HG02840 (cell line): ENCODE results near the gene ASAP3.
"Not testable (repeated sequence)": the region's sequence is repeated elsewhere in the genome, so short reads cannot be mapped to it uniquely, and the experiment has no call there.

Source experiments
- ATAC-seq: cut with Tn5 transposase; IDR thresholded peaks from one replicate; pipeline ENCODE4 v1.9.1; 2021; ENCODE audit warnings: mild to moderate bottlenecking, moderate library complexity, moderate number of reproducible peaks; ENCODE audit not compliant: unreplicated experiment, low FRiP score

ASAP3 gene

DNA sequence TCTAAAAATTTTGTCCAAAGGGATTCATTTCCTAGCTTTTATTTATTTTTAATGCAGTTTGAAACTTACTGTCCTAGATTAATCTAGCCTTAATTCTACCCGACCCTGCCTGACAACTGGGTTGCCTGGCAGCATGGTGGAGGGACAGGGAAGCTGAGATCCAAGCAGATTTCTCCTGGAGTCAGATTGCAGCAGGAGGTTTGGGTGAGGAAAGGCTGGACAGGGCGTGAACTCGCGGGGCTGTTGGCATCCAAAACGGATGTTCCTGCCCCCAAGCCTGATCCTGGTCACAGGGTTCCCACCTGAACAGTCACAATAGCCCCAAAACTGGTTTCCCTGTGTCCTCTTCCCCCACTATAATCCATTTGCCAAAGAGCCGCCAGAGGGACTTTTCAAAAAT lies 82.7 kb downstream of the ASAP3 start:
- no peak for ATAC-seq

DNA sequence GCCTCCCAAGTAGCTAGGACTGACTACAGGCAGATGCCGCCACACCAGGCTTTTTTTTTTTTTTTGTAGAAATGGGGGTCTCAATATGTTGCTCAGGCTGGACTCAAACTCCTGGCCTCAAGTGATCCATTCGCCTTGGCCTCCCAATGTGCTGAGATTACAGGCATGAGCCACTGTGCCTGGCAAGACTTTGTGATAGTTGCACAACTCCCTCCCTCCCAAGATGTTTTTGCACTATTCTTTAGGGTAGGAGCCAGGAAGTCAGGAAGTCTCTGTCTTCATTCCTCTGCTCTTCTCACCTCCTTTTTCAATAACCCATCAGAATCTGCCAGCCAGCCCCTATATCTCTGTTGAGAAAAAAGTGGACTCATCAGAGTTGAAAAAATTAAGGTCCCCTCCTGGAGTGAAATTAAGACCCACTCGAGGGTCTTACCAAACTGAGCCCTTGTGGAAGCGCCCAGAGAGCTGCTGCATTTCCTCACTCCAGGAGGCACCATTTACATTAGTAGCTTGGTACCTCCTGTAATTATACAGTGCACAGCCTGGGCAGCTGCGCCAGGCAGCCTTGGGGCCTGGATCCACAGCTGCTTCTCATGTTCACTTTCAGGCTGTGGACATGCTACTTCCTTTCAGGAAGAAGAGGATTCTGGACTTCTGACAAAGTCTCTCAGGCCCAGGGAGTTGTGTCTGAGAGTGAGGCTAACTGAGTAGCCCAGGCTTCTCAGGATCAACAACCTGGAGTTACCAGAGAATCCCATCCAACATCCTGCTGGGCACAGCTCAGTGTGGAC lies 83.5 kb downstream of the ASAP3 start:
- ATAC-seq = no peak

DNA sequence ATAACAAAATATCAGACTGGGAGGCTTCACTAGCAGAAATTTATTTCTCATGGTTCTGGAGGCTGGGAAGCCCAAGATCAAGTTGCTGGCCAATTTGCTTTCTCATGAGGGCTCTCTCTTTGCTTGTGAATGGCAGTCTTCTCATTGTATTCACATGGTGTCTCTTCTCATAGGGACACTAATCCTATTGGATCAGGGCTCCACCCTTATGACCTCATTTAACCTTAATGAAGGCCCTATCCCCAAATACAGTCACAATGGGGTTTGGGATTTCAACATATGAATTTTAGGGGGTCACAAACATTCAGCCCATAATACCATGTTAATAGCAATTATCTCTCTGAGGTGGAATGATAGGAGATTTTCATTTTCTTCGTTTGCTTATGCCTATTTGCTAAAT lies 84.8 kb downstream of the ASAP3 start:
- no peak for ATAC-seq

DNA sequence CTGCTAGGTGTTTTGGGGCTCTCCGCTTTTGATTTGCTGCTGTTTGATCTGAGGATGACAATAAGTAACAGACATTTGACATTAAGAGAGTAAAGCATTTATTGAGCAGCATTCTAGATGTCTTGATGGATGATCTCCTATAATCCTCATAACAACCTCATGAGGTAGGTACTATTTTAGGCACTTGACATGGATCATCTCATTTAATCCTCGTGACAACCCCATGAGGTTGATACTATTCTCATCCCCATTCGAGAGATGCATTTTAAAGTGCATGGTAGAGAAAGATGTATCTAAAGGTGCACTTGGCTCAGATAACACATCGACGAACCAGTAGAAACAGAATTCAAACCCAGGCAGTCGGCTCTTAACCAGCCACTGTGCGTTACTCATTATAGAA lies 86.1 kb downstream of the ASAP3 start:
- no peak for ATAC-seq

DNA sequence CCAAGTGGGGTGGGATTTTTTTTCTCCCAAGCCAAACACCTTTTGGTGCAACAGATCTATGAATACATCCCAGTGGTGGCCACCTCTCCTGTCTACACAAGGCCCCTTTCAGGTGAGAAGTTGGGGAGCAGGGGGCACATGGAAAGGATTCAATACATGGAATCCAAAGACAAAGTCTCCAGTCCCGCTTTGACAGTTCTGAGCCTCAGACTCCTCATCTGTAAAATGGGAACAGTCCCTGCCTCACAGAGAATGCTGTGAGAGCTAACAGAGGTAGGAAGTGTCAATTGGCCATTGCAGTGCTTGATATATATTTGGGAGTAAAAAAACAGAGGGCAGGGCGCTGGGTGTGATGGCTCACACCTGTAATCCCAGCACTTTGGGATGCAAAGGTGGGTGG lies 87.6 kb downstream of the ASAP3 start:
- ATAC-seq = no peak

DNA sequence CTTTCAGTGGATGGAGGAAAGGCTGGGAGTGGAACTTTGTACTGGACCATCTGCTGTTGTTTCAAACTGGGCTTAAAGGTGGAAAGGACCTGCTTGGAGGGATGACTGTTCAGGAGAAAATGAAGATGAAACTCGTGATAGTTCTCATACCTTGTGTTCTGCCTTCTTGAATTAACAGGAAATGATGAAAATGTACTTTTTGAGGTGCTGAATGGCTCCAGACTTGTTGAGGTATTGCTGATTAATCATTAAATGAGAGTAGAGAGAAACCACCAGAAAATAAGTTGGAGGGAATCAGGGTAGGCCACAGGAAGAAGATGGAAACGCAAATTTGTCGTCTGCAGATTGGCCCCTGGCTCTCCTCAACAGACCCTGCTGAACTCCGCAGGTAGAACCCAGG lies 88.1 kb downstream of the ASAP3 start:
- ATAC-seq = no peak

DNA sequence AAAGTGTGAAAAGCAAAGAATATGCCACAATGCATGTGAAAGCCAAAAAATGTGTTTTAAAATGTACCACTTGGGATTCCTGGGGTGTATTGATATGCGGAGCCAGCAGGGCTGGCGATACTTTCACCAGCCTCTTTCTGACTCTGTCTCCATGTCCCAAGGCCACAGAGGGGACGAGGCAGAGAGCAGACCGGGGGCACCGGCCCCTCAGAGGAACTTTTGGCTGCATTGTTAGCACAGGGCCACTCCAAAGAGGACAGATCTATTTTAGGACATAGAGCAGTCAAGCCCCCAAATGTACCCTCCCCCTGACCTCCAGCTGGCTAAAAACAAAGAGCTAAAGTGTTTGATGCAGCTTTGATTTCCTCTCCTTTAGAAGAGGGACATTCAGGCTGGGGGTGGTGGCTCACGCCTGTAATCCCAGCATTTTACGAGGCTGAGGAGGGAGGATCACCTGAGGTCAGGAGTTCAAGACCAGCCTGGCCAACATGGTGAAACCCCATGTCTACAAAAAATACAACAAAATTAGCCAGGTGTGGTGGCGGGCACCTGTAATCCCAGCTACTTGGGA lies 88.7 kb downstream of the ASAP3 start:
- no peak for ATAC-seq

DNA sequence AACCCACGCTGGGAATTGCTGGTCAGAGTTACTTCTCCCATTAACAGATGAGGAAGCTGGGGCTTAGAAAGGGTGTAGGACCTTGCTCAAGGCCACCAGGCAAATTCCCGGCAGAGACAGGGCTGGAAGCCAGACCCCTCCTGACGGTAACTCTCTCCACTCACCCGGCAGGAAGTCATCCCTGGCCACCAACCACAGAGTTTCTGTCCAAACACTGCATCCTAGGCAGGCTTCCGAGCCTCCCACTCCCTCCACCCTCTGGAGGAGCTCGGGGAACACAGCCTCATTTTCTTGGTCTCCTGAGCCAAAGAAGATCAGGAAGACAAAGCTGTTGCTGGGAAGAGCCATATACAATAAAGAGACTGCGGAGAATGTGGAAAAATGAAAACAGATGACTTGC lies 89.3 kb downstream of the ASAP3 start:
- no peak for ATAC-seq

DNA sequence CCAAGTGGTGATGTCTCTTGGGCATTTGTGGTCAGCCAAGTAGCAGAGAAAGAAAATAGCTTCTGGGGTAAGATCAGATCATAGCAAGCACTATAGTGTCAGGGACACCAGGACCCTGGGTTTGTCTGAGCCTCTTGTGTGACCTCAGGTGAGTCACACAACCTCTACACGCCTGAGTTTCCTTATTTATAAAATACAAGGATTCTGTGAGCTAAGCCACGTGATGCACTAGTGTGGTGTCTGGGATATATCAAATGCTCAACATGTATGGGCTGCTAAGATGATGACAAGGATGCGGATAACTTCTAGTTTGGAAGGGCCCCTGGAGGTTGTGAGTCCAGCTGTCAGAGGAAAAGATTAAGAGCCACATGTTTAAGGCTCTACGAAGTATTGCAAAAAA lies 89.8 kb downstream of the ASAP3 start:
- ATAC-seq = no peak

DNA sequence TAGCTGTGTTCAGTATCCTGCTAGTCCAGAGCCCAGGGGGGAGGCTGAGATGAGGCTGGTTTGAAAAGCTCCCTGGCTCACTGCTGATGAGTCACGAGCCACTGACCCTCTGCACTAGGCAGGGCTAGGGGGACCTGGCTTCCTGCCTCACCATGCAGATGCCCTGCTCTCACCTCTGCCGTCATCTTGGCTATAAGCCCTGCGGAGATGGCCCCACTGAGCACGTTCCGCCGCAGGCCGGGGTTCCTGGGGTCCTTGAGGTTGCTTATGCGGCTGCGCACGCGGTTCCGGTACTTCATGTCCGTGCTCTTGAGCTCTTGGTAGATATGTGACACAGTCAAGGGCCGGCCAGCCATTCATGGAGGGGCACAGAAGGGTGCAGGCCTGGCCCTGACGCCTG lies 90.3 kb downstream of the ASAP3 start:
- no peak for ATAC-seq

DNA sequence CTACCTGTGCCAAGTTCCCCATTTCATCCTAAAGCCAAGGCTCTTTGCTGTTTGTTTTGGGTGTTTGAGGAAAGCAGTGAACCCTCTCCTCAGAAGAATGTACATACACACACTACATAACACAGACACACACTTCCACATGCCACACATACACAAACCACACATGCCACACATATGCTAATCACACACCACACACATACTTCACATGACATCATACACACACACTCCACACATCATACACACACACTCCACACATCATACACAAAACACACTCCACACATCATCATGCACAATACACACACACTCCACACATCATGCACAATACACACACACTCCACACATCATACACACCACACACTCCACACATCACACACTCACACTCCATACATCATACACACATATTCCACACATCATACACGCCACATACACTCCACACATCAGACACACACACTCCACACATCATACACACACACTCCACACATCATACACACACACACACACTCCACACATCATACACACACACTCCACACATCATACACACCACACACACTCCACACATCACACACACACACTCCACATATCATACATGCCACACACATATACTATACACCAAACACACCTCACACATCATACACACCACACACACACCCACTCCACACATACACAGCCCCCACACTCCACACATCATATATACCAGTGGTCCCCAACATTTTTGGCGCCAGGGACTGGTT lies 91.7 kb downstream of the ASAP3 start:
- no peak for ATAC-seq

DNA sequence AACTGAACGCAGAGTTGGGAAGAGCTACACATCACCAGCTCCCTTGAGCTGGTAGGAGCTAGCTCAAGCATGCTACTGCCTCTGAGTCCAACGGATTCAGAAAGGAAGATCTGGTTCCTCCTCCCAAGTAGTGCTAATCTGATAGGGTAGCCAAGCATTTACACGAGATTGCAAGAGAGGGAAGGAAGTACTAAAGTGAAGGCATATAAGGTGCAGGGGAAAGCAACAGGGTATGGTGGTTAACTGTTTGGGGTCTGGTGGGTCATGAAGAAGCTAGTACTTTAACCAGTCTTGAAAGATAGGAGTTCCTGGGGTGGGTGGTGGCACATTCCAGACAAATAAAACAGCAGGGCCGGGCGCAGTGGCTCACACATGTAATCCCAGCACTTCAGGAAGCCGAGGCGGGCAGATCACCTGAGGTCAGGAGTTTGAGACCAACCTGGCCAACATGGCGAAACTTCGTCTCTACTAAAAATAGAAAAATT lies 94.1 kb downstream of the ASAP3 start:
- no peak for ATAC-seq

DNA sequence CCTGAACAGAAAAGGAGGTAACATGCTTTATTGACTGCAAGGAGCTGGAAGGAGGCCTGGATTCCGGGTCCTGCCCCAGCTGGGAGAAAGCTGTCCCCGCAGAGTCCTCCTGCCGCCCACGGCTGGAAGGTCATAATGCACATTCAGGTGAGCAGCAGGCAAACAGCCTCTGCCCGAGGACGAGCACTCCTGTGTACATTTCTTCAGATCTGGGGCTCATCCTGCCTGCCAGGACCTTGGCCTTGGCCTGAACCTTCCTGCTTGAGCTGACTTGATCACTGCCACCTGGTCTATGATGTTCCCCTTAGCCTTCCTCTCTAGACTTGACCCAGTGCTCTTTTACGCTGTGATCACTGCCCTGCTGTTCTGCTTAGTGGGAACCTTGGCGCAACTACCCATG lies 96.5 kb downstream of the ASAP3 start:
- no peak for ATAC-seq

DNA sequence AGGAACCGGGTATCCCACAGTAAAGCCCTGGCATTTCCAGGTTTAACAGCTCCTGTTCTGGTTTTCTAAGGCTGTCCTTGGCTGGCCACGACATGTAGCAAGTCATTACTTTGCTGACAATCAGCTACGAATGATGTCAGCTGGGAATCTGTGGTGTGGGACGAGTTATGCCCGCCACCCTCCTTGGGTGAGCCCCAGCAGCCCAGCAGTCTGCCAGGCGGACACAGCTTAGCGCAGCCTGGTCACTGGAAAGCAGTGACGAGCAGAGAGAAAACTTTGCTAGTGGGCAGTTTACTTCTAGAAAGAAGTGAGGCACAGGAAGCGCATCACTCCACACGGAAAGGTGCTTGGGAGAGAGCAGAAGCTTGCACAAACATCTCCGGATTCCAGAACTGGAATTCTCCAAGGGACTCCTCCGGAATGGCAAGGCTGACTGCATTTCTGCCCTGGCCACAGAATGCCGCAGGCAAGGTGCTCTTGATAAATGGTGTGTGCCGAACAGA lies 98.8 kb downstream of the ASAP3 start:
- ATAC-seq = no peak

DNA sequence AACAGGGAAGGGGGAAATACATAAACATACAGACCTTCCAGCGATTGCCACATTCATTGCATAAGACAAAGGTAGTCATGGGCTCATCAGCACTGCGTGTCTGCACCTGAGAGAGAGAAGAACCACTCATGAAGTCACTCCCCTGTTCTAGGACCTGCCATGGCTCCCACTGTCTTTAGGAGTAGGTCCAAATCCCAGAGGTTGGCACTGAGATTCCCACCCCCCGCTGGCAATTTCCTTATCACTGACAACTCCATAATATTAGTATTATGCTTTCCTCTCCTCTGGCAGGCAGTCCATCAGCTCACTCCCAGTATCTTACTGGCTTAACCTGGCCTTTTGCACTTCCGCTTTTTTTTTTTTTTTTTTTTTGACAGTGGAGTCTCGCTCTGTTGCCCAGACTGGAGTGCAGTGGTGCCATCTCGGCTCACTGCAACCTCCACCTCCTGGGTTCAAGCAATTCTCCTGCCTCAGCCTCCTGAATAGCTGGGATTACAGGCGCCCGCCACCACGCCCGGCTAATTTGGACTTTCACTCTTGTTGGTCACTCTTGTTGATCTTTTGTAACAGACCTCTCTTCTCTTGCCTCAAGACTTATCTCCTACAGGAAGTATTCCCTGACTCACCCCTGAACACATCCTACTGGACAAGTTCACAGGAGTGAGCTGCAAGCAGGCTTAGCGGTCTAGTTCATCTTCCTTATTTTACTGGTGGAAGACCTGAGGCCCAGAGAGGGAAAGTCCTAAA lies 99.5 kb downstream of the ASAP3 start:
- no peak for ATAC-seq

DNA sequence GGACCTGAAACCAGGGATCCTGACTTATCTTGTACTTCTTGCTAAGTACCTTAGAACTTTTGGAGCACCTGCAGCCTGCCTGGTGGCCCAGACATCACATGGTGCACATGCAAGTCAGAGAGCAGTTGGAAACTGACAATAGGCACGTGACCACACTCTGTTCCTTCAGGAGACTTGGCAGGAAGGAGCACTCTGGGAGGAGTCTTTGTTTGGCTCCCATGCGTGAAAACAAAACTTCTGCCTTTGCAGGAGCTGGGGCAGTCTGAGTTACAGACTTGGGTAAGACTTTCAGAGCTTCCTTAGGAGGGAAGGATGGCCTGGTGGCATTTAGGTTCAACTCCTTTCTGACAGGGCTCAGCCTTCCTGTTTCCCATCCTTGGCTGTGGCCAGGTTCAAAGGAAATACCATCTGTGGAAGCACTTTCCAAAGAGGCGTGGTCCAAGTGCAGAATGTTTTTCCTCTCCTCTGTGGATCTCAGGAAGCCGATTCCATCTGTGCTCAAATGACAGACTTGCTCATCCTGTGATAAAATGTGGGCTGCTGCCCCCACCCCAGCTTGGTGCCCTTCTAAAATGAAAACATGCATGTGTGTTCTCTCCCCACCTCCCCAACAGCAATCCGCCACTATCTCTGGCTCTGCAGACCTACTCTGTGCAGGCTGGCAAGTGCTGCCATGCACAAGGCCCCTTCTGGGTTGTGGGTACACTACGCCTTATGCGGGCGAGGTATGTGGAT lies 100.2 kb downstream of the ASAP3 start:
- no peak for ATAC-seq

DNA sequence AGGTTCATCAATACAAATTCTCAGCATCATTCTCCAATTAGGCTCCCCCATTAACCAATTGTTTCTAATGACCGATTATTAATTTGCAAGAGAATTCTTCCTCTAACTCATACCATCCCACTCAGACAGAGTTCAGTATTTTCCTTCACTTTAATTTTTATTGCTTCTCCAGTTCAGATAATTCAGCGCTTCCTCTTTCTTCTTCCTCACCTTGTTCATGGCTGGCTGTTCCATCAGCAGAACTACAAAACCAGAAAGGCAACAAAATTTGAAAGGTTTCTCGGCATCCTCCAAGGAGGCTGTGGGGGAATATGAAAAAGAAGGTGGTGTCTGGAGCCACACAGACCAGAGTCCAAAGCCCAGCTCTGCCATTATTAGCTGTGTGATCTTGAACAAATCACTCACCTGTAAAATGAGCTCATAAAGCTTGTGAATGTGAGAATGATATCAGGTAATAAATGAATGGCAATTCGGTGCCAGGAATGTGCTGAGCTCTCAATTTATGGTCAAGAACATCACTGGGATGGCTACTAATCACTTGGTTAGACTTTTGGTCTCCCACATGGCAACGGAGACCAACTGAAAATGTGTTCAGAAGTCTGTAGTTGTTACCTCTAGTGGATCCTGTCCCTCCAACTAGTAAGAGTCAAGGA lies 102.6 kb downstream of the ASAP3 start:
- no peak for ATAC-seq

DNA sequence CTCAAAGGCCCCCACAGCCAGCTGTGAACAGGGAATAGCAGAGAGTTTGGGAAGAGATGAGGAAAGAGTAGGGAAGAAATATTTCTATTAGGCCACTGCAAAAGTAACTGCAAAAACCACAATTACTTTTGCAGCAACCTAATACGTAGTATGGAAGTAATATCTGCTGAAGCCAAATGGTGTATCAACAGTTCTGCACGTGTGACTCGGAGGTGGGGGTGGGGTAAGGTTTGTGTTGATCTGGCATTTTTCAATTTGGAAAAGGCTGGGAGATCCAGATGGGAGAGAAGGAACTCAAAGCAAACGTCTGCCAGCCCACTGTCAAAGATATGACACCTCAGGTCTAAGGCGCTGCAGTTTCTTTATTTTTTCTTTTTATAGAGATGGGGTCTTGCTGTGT lies 103.3 kb downstream of the ASAP3 start:
- ATAC-seq = no peak

DNA sequence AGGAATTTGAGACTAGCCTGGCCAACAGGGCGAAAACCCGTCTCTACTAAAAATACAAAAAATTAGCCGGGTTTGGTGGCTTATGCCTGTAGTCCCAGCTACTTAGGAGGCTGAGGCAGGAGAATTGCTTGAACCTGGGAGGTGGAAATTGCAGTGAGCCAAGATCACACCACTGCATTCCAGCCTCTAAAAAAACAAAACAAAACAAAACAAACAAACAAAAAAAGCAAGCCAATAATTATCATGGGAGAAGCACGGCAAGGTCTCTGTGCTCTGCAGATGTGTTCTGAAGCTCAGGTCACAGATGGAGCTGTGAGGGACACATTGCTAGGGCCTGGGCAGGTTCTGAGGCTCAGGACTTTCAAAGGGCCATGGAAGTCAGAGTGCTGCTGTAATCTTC lies 103.7 kb downstream of the ASAP3 start:
- ATAC-seq = not testable (repeated sequence)
